ENCODE results near the gene CEP290. TPM values are rescaled to one million over a fixed set of nuclear protein-coding genes. Genes with fewer than 3 reads are reported as not detected.
A peak's percentile ranks its signal among the peaks of the same experiment; 100 is the strongest.
"Not testable (repeated sequence)": the region's sequence is repeated elsewhere in the genome, so short reads cannot be mapped to it uniquely, and the experiment has no call there.

CEP290 gene
- total RNA-seq, 1 donor from 2014 or later = 15.4 TPM

- Mint-ChIP-seq H3K27me3 (ENCODE audit: unreplicated experiment) (no peaks in the 10 kb centered on the region), H3K4me1 (ENCODE audit: unreplicated experiment) (peaks cover 18% of the 10 kb centered on the region), H3K36me3 (ENCODE audit: unreplicated experiment) (peaks cover 14% of the 10 kb centered on the region), H3K27ac (ENCODE audit: unreplicated experiment) (peak overlapping the region; percentile 98), H3K9me3 (ENCODE audit: unreplicated experiment) (no peaks in the 10 kb centered on the region), H3K4me3 (ENCODE audit: unreplicated experiment) (peak overlapping the region; percentile 80)
- TF ChIP-seq, protein P1, sequence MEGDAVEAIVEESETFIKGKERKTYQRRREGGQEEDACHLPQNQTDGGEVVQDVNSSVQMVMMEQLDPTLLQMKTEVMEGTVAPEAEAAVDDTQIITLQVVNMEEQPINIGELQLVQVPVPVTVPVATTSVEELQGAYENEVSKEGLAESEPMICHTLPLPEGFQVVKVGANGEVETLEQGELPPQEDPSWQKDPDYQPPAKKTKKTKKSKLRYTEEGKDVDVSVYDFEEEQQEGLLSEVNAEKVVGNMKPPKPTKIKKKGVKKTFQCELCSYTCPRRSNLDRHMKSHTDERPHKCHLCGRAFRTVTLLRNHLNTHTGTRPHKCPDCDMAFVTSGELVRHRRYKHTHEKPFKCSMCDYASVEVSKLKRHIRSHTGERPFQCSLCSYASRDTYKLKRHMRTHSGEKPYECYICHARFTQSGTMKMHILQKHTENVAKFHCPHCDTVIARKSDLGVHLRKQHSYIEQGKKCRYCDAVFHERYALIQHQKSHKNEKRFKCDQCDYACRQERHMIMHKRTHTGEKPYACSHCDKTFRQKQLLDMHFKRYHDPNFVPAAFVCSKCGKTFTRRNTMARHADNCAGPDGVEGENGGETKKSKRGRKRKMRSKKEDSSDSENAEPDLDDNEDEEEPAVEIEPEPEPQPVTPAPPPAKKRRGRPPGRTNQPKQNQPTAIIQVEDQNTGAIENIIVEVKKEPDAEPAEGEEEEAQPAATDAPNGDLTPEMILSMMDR (IDR thresholded peaks at IDR 0.05) = no peak
- no peak for DNase-seq (ENCODE audit: extremely low spot score, unreplicated experiment)
These were observed 713 bp upstream of the CEP290 start for GRCh38 chr12:88142610-88142991.

- H3K36me3 Mint-ChIP-seq (ENCODE audit: unreplicated experiment) = peaks cover 19% of the 10 kb centered on the region
- peaks cover 18% of the 10 kb centered on the region for H3K4me1 Mint-ChIP-seq (ENCODE audit: unreplicated experiment)
- TF ChIP-seq, protein P1 (IDR thresholded peaks at IDR 0.05) = no peak
- peak overlapping the region; percentile 80 for H3K4me3 Mint-ChIP-seq (ENCODE audit: unreplicated experiment)
- DNase-seq (ENCODE audit: extremely low spot score, unreplicated experiment) = no peak
- H3K27ac Mint-ChIP-seq (ENCODE audit: unreplicated experiment) = peak overlapping the region; percentile 98
- H3K9me3 Mint-ChIP-seq (ENCODE audit: unreplicated experiment) = no peaks in the 10 kb centered on the region
- H3K27me3 Mint-ChIP-seq (ENCODE audit: unreplicated experiment) = no peaks in the 10 kb centered on the region
These were observed 489 bp downstream of the CEP290 start for GRCh38 chr12:88141425-88141773.

- not testable (repeated sequence) for H3K27ac Mint-ChIP-seq (ENCODE audit: unreplicated experiment); H3K9me3 Mint-ChIP-seq (ENCODE audit: unreplicated experiment); DNase-seq (ENCODE audit: extremely low spot score, unreplicated experiment); H3K4me3 Mint-ChIP-seq (ENCODE audit: unreplicated experiment); H3K27me3 Mint-ChIP-seq (ENCODE audit: unreplicated experiment)
- peaks cover 18% of the 10 kb centered on the region for H3K4me1 Mint-ChIP-seq (ENCODE audit: unreplicated experiment)
- peaks cover 22% of the 10 kb centered on the region for H3K36me3 Mint-ChIP-seq (ENCODE audit: unreplicated experiment)
These were observed 2.2 kb downstream of the CEP290 start for GRCh38 chr12:88139711-88140110.

- not testable (repeated sequence) for H3K27ac Mint-ChIP-seq (ENCODE audit: unreplicated experiment); H3K4me1 Mint-ChIP-seq (ENCODE audit: unreplicated experiment)
- peaks cover 24% of the 10 kb centered on the region for H3K36me3 Mint-ChIP-seq (ENCODE audit: unreplicated experiment)
These were observed 8.7 kb downstream of the CEP290 start for GRCh38 chr12:88133181-88133580.

DNA sequence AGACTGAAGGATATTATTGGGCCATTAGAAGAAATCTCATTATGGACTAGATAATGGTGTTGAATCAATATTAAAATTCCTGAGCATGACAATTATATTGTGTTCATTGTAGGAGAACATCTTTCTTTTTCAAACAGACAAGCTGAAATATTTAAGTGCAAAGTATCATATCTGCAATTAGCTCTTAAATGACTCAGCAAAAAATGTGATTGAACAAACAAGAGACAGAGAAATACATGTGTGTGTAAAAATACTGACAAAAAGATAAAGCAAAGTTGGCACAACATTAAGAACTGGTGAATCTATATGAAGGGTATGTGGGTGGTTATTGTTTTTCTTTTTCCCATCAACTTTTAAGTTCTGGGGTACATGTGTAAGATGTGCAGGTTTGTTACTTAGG lies 9.5 kb downstream of the CEP290 start:
- H3K9me3 Mint-ChIP-seq (ENCODE audit: unreplicated experiment) = no peaks in the 10 kb centered on the region
- H3K4me1 Mint-ChIP-seq (ENCODE audit: unreplicated experiment) = peaks cover 9% of the 10 kb centered on the region
- no peak for DNase-seq (ENCODE audit: extremely low spot score, unreplicated experiment)
- H3K27me3 Mint-ChIP-seq (ENCODE audit: unreplicated experiment) = no peaks in the 10 kb centered on the region
- no peak overlapping the region for H3K4me3 Mint-ChIP-seq (ENCODE audit: unreplicated experiment)
- TF ChIP-seq, protein P1 (IDR thresholded peaks at IDR 0.05) = no peak
- H3K36me3 Mint-ChIP-seq (ENCODE audit: unreplicated experiment) = peaks cover 18% of the 10 kb centered on the region
- peak overlapping the region; percentile 8 for H3K27ac Mint-ChIP-seq (ENCODE audit: unreplicated experiment)

More at GRCh38 chr12:88133181-88133580, 8.7 kb downstream of the CEP290 start:
- H3K27me3 Mint-ChIP-seq (ENCODE audit: unreplicated experiment); H3K4me3 Mint-ChIP-seq (ENCODE audit: unreplicated experiment); H3K9me3 Mint-ChIP-seq (ENCODE audit: unreplicated experiment); DNase-seq (ENCODE audit: extremely low spot score, unreplicated experiment): not testable (repeated sequence)

GRCh38 chr12:88127855-88128254 lies 14.0 kb downstream of the CEP290 start:
- TF ChIP-seq, protein P1 (IDR thresholded peaks at IDR 0.05) = no peak
- Mint-ChIP-seq H3K27ac (ENCODE audit: unreplicated experiment) (no peak overlapping the region), H3K36me3 (ENCODE audit: unreplicated experiment) (peaks cover 9% of the 10 kb centered on the region), H3K9me3 (ENCODE audit: unreplicated experiment) (no peaks in the 10 kb centered on the region), H3K4me1 (ENCODE audit: unreplicated experiment) (peaks cover 8% of the 10 kb centered on the region), H3K27me3 (ENCODE audit: unreplicated experiment) (no peaks in the 10 kb centered on the region), H3K4me3 (ENCODE audit: unreplicated experiment) (no peak overlapping the region)
- no peak for DNase-seq (ENCODE audit: extremely low spot score, unreplicated experiment)
